Measurements from ENCODE around the gene RAET1L. TPM values are rescaled to one million over a fixed set of nuclear protein-coding genes. Genes with fewer than 3 reads are reported as not detected.
"Not testable (repeated sequence)": the region's sequence is repeated elsewhere in the genome, so short reads cannot be mapped to it uniquely, and the experiment has no call there.

The RAET1L gene
- total and polyA plus RNA-seq, 5 donors from 2014 or later = not detected

GRCh38 chr6:149984773-149985172, 40.6 kb downstream of the RAET1L start:
- Histone ChIP-seq H3K9me3 (ENCODE audit: control insufficient read depth in 2 of 2, low read length in 2 of 2) (peaks cover 7 to 18% of the 10 kb centered on the region in 2 experiments), H3K27ac (ENCODE audit: insufficient read depth, low read length, poor library complexity, severe bottlenecking) (no peak overlapping the region), H3K36me3 (ENCODE audit: control insufficient read depth, insufficient read depth, low read length) (no peaks in the 10 kb centered on the region), H3K4me1 (ENCODE audit: control insufficient read depth, insufficient read depth, low read length, poor library complexity, severe bottlenecking) (peaks cover 4% of the 10 kb centered on the region), H3K4me3 (ENCODE audit: low read depth, low read length) (no peak overlapping the region), H3K27me3 (ENCODE audit: control insufficient read depth, insufficient read depth, low read length) (peaks cover 46% of the 10 kb centered on the region)
- no peak overlapping the region for H3K4me3 Mint-ChIP-seq
- no peak for DNase-seq
- peaks cover 0 to 20% (median 6%) of the 10 kb centered on the region in 7 donors for H3K9me3 Mint-ChIP-seq
- peaks cover 3% of the 10 kb centered on the region for H3K36me3 Mint-ChIP-seq
- H3K4me1 Mint-ChIP-seq = peaks cover 10 to 29% (median 23%) of the 10 kb centered on the region in 4 donors
- no peak overlapping the region for H3K27ac Mint-ChIP-seq
- no peak for ATAC-seq (ENCODE audit: low read depth in 2 of 2)
- H3K27me3 Mint-ChIP-seq = peaks cover 93% of the 10 kb centered on the region

DNA sequence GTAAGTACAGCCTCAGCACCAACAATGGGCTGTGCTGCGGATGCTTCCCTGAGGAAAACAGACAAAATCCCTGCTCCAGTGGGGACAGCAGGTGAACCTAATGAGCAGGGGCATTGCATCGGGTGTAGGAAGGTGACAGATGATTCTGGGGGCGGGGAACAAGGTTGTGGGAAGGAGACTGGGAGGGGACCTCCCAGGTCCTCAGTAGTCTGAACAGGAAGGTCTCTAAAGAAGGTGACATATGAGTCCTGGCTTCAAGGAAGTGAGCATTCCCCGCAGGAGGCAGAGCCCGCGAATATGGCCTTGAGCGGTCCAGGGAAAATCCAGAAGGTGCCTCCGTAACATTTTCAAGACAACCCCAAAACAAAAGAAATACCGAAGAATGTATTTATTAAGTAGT, 42.2 kb downstream of the RAET1L start:
- Mint-ChIP-seq H3K9me3 (peaks cover 0 to 10% (median 3%) of the 10 kb centered on the region in 7 donors), H3K27me3 (peaks cover 91% of the 10 kb centered on the region), H3K4me1 (peaks cover 4 to 20% (median 9%) of the 10 kb centered on the region in 4 donors), H3K27ac (no peak overlapping the region), H3K36me3 (peaks cover 3% of the 10 kb centered on the region), H3K4me3 (no peak overlapping the region)
- Histone ChIP-seq H3K36me3 (ENCODE audit: control insufficient read depth, insufficient read depth, low read length) (no peaks in the 10 kb centered on the region), H3K27ac (ENCODE audit: insufficient read depth, low read length, poor library complexity, severe bottlenecking) (no peak overlapping the region), H3K9me3 (ENCODE audit: control insufficient read depth in 2 of 2, low read length in 2 of 2) (peaks cover 5 to 6% of the 10 kb centered on the region in 2 experiments), H3K4me1 (ENCODE audit: control insufficient read depth, insufficient read depth, low read length, poor library complexity, severe bottlenecking) (no peaks in the 10 kb centered on the region), H3K4me3 (ENCODE audit: low read depth, low read length) (no peak overlapping the region), H3K27me3 (ENCODE audit: control insufficient read depth, insufficient read depth, low read length) (peaks cover 44% of the 10 kb centered on the region)
- ATAC-seq (ENCODE audit: low read depth in 2 of 2) = no peak
- no peak for DNase-seq

- peaks cover 0 to 5% (median 0%) of the 10 kb centered on the region in 7 donors for H3K9me3 Mint-ChIP-seq
- Histone ChIP-seq H3K4me3 (ENCODE audit: low read depth, low read length) (no peak overlapping the region), H3K27ac (ENCODE audit: insufficient read depth, low read length, poor library complexity, severe bottlenecking) (no peak overlapping the region), H3K4me1 (ENCODE audit: control insufficient read depth, insufficient read depth, low read length, poor library complexity, severe bottlenecking) (no peaks in the 10 kb centered on the region), H3K27me3 (ENCODE audit: control insufficient read depth, insufficient read depth, low read length) (peaks cover 24% of the 10 kb centered on the region), H3K9me3 (ENCODE audit: control insufficient read depth in 2 of 2, low read length in 2 of 2) (no peaks in the 10 kb centered on the region), H3K36me3 (ENCODE audit: control insufficient read depth, insufficient read depth, low read length) (no peaks in the 10 kb centered on the region)
- peak overlapping the region in 1 of 3 donors; percentile 82 for H3K27ac Mint-ChIP-seq
- H3K27me3 Mint-ChIP-seq = peaks cover 84% of the 10 kb centered on the region
- H3K4me3 Mint-ChIP-seq = no peak overlapping the region
- no peak for DNase-seq
- H3K4me1 Mint-ChIP-seq = peaks cover 0 to 20% (median 8%) of the 10 kb centered on the region in 4 donors
- peaks cover 3% of the 10 kb centered on the region for H3K36me3 Mint-ChIP-seq
- ATAC-seq (ENCODE audit: low read depth in 2 of 2) = no peak
Measured at GRCh38 chr6:149979293-149979692, 46.0 kb downstream of the RAET1L start.

GRCh38 chr6:149978610-149979009, 46.7 kb downstream of the RAET1L start:
- H3K4me3 ChIP-seq (ENCODE audit: low read depth, low read length) = no peak overlapping the region
- Mint-ChIP-seq H3K4me1 (peaks cover 0 to 20% (median 8%) of the 10 kb centered on the region in 4 donors), H3K27ac (no peak overlapping the region), H3K4me3 (no peak overlapping the region), H3K27me3 (peaks cover 89% of the 10 kb centered on the region), H3K36me3 (peaks cover 3% of the 10 kb centered on the region), H3K9me3 (peaks cover 0 to 5% (median 0%) of the 10 kb centered on the region in 7 donors)
- H3K27ac ChIP-seq (ENCODE audit: insufficient read depth, low read length, poor library complexity, severe bottlenecking) = no peak overlapping the region
- no peak for ATAC-seq (ENCODE audit: low read depth in 2 of 2)
- no peaks in the 10 kb centered on the region for H3K4me1 ChIP-seq (ENCODE audit: control insufficient read depth, insufficient read depth, low read length, poor library complexity, severe bottlenecking)
- no peaks in the 10 kb centered on the region for H3K9me3 ChIP-seq (ENCODE audit: control insufficient read depth in 2 of 2, low read length in 2 of 2)
- peaks cover 27% of the 10 kb centered on the region for H3K27me3 ChIP-seq (ENCODE audit: control insufficient read depth, insufficient read depth, low read length)
- DNase-seq = no peak
- H3K36me3 ChIP-seq (ENCODE audit: control insufficient read depth, insufficient read depth, low read length) = no peaks in the 10 kb centered on the region

DNA sequence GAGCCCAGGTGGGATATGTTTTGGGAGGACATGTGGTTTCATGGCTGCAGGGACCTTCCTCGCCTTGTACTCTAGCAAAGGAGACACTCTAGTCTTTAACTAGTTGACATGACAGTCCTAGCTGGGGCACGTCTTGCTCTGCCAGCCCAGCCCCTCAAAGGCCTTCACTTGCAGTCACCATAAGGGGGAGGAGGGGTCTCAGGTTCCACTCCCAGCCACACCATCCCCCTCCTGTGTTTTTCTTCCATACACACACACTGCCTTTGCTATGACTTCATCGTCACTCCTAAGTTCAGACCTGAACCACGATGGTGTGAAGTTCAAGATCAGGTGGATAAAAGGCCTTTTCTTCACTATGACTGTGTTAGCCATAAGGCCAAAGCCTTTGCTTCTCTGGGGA, 48.1 kb downstream of the RAET1L start:
- Mint-ChIP-seq H3K27me3 (peaks cover 85% of the 10 kb centered on the region), H3K4me3 (no peak overlapping the region), H3K9me3 (peaks cover 0 to 4% (median 0%) of the 10 kb centered on the region in 7 donors), H3K27ac (peak overlapping the region in 1 of 3 donors; percentile 44), H3K4me1 (peaks cover 0 to 16% (median 8%) of the 10 kb centered on the region in 4 donors), H3K36me3 (no peaks in the 10 kb centered on the region)
- Histone ChIP-seq H3K9me3 (ENCODE audit: control insufficient read depth in 2 of 2, low read length in 2 of 2) (no peaks in the 10 kb centered on the region), H3K27me3 (ENCODE audit: control insufficient read depth, insufficient read depth, low read length) (peaks cover 23% of the 10 kb centered on the region), H3K4me3 (ENCODE audit: low read depth, low read length) (no peak overlapping the region), H3K36me3 (ENCODE audit: control insufficient read depth, insufficient read depth, low read length) (no peaks in the 10 kb centered on the region), H3K4me1 (ENCODE audit: control insufficient read depth, insufficient read depth, low read length, poor library complexity, severe bottlenecking) (no peaks in the 10 kb centered on the region), H3K27ac (ENCODE audit: insufficient read depth, low read length, poor library complexity, severe bottlenecking) (no peak overlapping the region)
- no peak for DNase-seq
- no peak for ATAC-seq (ENCODE audit: low read depth in 2 of 2)

GRCh38 chr6:149975400-149975799, 49.9 kb downstream of the RAET1L start:
- no peak for ATAC-seq (ENCODE audit: low read depth in 2 of 2)
- Histone ChIP-seq H3K27ac (ENCODE audit: insufficient read depth, low read length, poor library complexity, severe bottlenecking) (no peak overlapping the region), H3K36me3 (ENCODE audit: control insufficient read depth, insufficient read depth, low read length) (no peaks in the 10 kb centered on the region), H3K4me3 (ENCODE audit: low read depth, low read length) (no peak overlapping the region), H3K27me3 (ENCODE audit: control insufficient read depth, insufficient read depth, low read length) (peaks cover 21% of the 10 kb centered on the region), H3K9me3 (ENCODE audit: control insufficient read depth in 2 of 2, low read length in 2 of 2) (no peaks in the 10 kb centered on the region), H3K4me1 (ENCODE audit: control insufficient read depth, insufficient read depth, low read length, poor library complexity, severe bottlenecking) (no peaks in the 10 kb centered on the region)
- peaks cover 0 to 3% (median 0%) of the 10 kb centered on the region in 4 donors for H3K4me1 Mint-ChIP-seq
- peaks cover 78% of the 10 kb centered on the region for H3K27me3 Mint-ChIP-seq
- H3K4me3 Mint-ChIP-seq = no peak overlapping the region
- no peaks in the 10 kb centered on the region for H3K36me3 Mint-ChIP-seq
- peaks cover 0 to 2% (median 0%) of the 10 kb centered on the region in 7 donors for H3K9me3 Mint-ChIP-seq
- DNase-seq = no peak
- H3K27ac Mint-ChIP-seq = no peak overlapping the region

GRCh38 chr6:149974825-149975224, 50.5 kb downstream of the RAET1L start:
- ATAC-seq (ENCODE audit: low read depth in 2 of 2) = no peak
- peaks cover 79% of the 10 kb centered on the region for H3K27me3 Mint-ChIP-seq
- peaks cover 21% of the 10 kb centered on the region for H3K27me3 ChIP-seq (ENCODE audit: control insufficient read depth, insufficient read depth, low read length)

DNA sequence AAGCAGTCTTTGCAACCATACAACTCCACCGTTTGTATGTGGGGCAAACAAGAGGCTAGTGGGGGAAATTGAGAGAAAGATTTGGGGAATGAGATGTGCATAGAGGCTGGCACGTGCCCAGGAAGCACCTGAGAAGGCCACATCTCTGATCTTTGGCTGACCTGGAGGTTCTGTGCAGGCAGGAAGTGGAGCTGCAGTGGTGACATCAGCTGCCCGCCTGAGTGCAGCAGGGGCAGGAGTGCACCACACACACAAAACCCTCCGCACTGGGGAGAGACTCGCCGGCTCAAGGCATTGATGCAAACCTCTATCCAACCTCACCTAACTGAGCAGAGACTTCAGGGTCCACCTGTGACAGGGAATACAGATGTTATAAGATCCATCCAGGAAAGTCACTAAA, 50.9 kb downstream of the RAET1L start:
- H3K9me3 ChIP-seq (ENCODE audit: control insufficient read depth in 2 of 2, low read length in 2 of 2); H3K36me3 ChIP-seq (ENCODE audit: control insufficient read depth, insufficient read depth, low read length); H3K9me3 Mint-ChIP-seq; H3K36me3 Mint-ChIP-seq; DNase-seq; H3K27ac Mint-ChIP-seq; H3K4me1 ChIP-seq (ENCODE audit: control insufficient read depth, insufficient read depth, low read length, poor library complexity, severe bottlenecking); H3K4me3 Mint-ChIP-seq; H3K4me3 ChIP-seq (ENCODE audit: low read depth, low read length); H3K4me1 Mint-ChIP-seq; H3K27ac ChIP-seq (ENCODE audit: insufficient read depth, low read length, poor library complexity, severe bottlenecking): not testable (repeated sequence)
- H3K27me3 Mint-ChIP-seq = peaks cover 80% of the 10 kb centered on the region
- peaks cover 21% of the 10 kb centered on the region for H3K27me3 ChIP-seq (ENCODE audit: control insufficient read depth, insufficient read depth, low read length)
- peak; percentile 47 to 50 for ATAC-seq (ENCODE audit: low read depth in 2 of 2)

More at GRCh38 chr6:149974825-149975224, 50.5 kb downstream of the RAET1L start:
- no peaks in the 10 kb centered on the region for H3K36me3 ChIP-seq (ENCODE audit: control insufficient read depth, insufficient read depth, low read length)
- no peak overlapping the region for H3K4me3 ChIP-seq (ENCODE audit: low read depth, low read length)
- Mint-ChIP-seq H3K4me1 (peaks cover 0 to 3% (median 0%) of the 10 kb centered on the region in 4 donors), H3K9me3 (peaks cover 0 to 2% (median 0%) of the 10 kb centered on the region in 7 donors), H3K4me3 (no peak overlapping the region), H3K27ac (no peak overlapping the region), H3K36me3 (no peaks in the 10 kb centered on the region)
- no peak overlapping the region for H3K27ac ChIP-seq (ENCODE audit: insufficient read depth, low read length, poor library complexity, severe bottlenecking)
- DNase-seq = no peak
- no peaks in the 10 kb centered on the region for H3K9me3 ChIP-seq (ENCODE audit: control insufficient read depth in 2 of 2, low read length in 2 of 2)
- no peaks in the 10 kb centered on the region for H3K4me1 ChIP-seq (ENCODE audit: control insufficient read depth, insufficient read depth, low read length, poor library complexity, severe bottlenecking)

Data from CD4-positive, CD25-positive, alpha-beta regulatory T cell (primary cell).